ENCODE results near the gene TMEM131.
"Not testable (repeated sequence)": the region's sequence is repeated elsewhere in the genome, so short reads cannot be mapped to it uniquely, and the experiment has no call there.

TMEM131 gene

DNA sequence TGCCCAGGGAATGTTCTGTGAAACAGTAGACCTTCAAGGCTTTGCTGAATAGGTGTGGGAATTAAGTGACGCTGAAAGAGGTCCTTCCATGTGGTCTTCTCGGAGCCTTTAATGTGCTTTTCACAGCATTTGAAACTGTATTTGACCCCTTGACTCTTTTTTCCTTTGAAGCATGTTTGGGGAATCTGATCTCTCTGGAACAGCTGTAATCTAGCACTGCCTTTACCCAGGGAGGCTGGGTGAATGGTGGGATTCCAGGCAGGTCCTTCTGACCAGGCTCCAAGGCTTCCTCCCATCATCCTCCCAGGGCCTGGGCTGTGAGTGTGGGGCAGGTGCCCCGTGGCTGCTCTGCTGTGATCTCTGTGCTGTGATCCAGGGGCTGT, 278.1 kb downstream of the TMEM131 start:
- no peak for DNase-seq

DNA sequence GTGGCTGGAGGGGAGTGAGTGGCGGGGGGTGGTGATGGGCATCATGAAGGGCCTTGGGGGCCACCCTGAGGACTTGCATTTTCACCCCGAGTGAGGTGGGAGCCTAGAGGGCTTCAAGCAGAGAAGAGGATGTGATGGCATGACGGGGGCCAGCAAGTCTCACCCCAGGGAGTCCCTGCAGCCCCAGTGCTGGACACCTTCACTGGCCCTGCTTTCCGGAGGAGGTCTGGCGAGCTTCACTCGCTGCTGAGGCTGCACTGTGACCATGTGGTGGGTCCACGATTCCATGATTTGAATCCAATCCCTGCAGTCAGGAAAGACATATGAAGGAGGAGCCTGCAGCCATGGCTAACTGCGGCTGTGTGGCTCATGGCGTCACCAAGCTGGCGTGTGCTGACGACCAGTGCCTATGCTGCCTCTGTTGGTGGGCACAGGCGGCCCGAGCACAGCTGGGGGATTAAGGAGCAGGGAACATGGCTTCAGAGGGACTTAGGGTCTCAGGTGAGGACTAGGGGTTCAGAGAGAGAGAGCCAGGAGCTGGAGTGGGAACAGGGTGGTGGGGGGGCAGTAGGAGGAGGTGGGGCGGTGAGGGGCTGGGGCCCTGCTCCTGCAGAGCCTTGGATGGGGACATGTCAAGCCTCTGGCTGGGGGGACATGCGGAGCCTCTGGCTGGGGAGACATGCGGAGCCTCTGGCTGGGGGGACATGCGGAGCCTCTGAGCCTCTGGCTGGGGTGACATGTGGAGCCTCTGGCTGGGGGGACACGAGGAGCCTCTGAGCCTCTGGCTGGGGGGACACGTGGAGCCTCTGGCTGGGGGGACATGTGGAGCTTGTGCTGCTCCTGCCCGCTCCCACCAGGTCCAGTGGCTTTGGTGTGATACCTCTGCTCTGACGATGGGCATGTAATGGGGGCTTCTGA, 278.8 kb downstream of the TMEM131 start:
- DNase-seq: no peak

DNA sequence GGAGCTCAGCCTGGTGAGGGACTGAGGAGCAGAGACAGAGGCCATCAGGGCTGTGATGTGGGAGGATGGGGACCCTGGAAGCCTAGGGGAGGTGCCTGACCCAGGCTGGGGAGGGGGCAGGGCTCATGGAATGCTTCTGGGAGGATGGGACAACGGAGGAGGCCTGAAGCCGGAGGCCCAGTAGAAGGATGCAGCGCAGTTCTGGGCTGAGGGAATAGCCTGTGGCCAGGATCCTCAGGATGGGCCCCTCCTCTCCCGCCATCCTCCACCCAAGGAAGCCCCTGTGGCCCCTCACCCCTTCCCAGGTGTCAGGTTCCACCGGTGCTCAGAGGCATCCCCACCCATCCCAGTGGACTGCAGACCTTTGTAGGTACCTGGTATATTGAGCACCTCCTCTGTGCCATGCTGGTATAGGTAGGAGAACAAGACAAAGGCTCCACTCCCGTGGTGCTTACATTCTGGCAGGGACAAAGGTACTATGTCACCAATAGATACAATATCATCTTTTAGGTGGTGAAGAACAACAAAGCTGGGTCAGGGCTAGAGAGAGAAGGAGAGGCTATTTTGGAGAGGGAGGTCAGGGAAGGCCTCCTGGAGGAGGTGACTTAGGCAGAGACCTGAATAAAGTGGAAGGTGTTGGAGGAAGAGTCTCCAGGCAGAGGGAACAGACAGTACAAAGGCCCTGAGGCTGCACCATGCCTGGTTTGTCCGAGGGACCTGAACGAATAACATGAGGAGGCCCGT, 279.6 kb downstream of the TMEM131 start:
- no peak for DNase-seq

DNA sequence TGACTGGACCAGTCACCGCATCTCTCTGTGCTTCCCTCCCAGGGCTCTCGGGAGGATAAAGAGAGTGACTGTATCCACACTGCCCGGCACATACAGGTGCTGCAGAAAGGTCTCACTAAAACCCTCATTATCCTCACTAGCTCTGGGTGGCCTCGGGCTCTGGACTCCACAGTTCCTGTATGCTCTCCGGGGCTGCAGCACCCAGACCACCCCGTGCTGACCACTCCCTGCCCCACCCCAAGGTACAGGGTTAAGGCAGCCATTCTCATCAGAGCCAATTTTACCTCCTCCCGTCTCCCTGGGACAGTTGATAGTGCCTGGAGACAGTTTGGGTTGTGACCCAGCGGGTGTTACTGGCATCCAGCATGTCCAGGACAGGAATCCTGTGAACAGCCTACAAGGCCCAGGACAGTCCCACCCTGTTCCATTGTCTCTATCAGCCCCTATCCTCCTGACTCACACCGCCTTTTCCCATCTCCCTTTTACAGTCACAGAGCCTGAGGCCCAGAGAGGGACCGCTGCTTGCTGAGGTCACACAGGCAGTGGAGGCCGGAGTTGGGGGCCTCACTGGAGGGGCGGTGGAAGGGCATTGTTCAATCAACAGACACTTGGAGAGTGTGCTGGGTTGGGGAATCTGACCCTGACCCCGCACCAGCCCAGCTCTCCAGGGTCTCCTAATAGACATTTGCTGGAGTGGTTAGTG, 280.6 kb downstream of the TMEM131 start:
- DNase-seq: no peak

- no peak for DNase-seq
Measured at GRCh38 chr2:97714084-97714949, 281.4 kb downstream of the TMEM131 start.

GRCh38 chr2:97713296-97714083, 282.3 kb downstream of the TMEM131 start, which contains the start of gene ZAP70:
Gene ZAP70, plus strand, starts transcription at chr2:97713576. Its CDS starts 10,461 bp downstream, at chr2:97724037.
- no peak for DNase-seq

- no peak for DNase-seq
Measured at GRCh38 chr2:97712693-97713295, 283.0 kb downstream of the TMEM131 start.

GRCh38 chr2:97712175-97712574, 283.6 kb downstream of the TMEM131 start:
- not testable (repeated sequence) for DNase-seq

DNA sequence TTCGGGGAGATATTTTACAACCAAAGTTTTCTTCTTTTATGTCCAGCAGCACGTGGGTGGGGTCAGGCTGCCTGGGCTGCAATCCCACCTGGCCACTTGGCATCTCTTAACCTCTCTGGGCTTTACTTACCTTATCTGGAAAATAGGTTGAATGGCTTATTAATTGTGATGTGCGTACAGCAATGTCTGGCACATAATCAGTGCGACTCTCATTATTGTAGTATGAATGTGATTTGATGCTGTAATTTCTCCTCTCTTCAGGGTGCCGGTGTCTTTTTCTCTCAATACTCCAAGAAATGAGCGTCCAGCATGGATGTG, 284.4 kb downstream of the TMEM131 start:
- no peak for DNase-seq

GRCh38 chr2:97708608-97709007, 287.1 kb downstream of the TMEM131 start:
- DNase-seq: no peak

DNA sequence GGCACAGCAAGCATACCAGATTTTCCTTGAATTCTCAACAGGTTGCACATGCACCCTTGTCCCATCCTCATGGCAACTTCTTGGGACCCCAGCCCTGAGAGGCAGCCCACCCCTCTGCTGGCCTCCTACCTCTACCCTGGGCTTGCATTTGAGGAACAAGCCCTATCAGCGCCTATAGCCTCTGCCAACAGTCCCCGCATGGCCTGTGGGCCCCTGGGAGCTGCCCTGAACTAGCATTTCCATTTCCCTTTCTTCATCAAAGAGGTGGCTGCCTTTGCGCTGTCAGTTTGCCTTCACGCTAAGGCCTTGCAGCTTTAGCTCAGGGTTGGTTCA, 287.7 kb downstream of the TMEM131 start:
- no peak for DNase-seq

- DNase-seq: no peak
Measured at GRCh38 chr2:97707362-97708047, 288.2 kb downstream of the TMEM131 start.

GRCh38 chr2:97706708-97707345, 288.9 kb downstream of the TMEM131 start:
- no peak for DNase-seq

All from NCI-H2227 treated with DMSO at 0.1 percent for 48 hours (cell line).